KMS-11 (cell line): ENCODE data around the gene FNBP1.

Experiments used
- H2AFZ ChIP-seq: fragments of 200-600 bp; sonication (generic); 2 replicates; pipeline ENCODE4 v1.6.1; 2016; ENCODE audit warnings: antibody characterized with exemption, mixed run types, low read depth
- H3K27ac ChIP-seq: fragments of 200-600 bp; sonication (generic); 2 replicates; pipeline ENCODE4 v1.6.1; 2016; ENCODE audit warnings: mild to moderate bottlenecking, mixed run types
- H3K27me3 ChIP-seq: fragments of 200-600 bp; sonication (generic); 2 replicates; pipeline ENCODE4 v1.6.1; 2017; ENCODE audit warnings: mild to moderate bottlenecking, low read depth, mixed run types, moderate library complexity; ENCODE audit not compliant: insufficient read depth
- H3K36me3 ChIP-seq: fragments of 200-600 bp; sonication (generic); 2 replicates; pipeline ENCODE4 v1.6.1; 2017; ENCODE audit warnings: mild to moderate bottlenecking, mixed run types; ENCODE audit not compliant: insufficient read depth
- H3K4me1 ChIP-seq: fragments of 200-600 bp; sonication (generic); 2 replicates; pipeline ENCODE4 v1.6.1; 2016; ENCODE audit warnings: mild to moderate bottlenecking, low read depth, mixed run types; ENCODE audit not compliant: poor library complexity, severe bottlenecking
- H3K4me2 ChIP-seq: fragments of 200-600 bp; sonication (generic); 2 replicates; pipeline ENCODE4 v1.7.0; 2016; ENCODE audit warnings: mild to moderate bottlenecking, mixed run types
- H3K4me3 ChIP-seq: fragments of 200-600 bp; sonication (generic); IDR thresholded peaks from 2 replicates; pipeline ENCODE4 v1.6.1; 2017; ENCODE audit warnings: low read depth, low read length, mixed read lengths; ENCODE audit not compliant: insufficient read depth
- H3K79me2 ChIP-seq: fragments of 200-600 bp; sonication (generic); 2 replicates; pipeline ENCODE4 v1.6.1; 2016; ENCODE audit warnings: low read depth, mixed run types; ENCODE audit not compliant: insufficient read depth
- H3K9ac ChIP-seq: fragments of 200-600 bp; sonication (generic); 2 replicates; pipeline ENCODE4 v1.6.1; 2016; ENCODE audit warnings: mild to moderate bottlenecking, mixed run types
- H4K20me1 ChIP-seq: fragments of 200-600 bp; sonication (generic); 2 replicates; pipeline ENCODE4 v1.6.1; 2016; ENCODE audit warnings: mild to moderate bottlenecking, mixed run types; ENCODE audit not compliant: insufficient read depth
- CTCF ChIP-seq: fragments of 200-600 bp; sonication (generic); conservative IDR thresholded peaks from 2 replicates; pipeline ENCODE4 v1.6.1; 2017; ENCODE audit warnings: low read depth, mild to moderate bottlenecking, antibody characterized with exemption, low read length, moderate library complexity, mixed read lengths

The FNBP1 gene

GRCh38 chr9:129881547-129882324, 161.3 kb downstream of the FNBP1 start:
- Histone ChIP-seq H2AFZ (no peak overlapping the region), H3K36me3 (no peaks in the 10 kb centered on the region), H3K4me3 (no peak overlapping the region), H4K20me1 (no peaks in the 10 kb centered on the region), H3K9ac (no peak overlapping the region), H3K27me3 (no peaks in the 10 kb centered on the region), H3K27ac (no peak overlapping the region), H3K4me1 (peaks cover 17% of the 10 kb centered on the region), H3K4me2 (no peak overlapping the region), H3K79me2 (peaks cover under 1% of the 10 kb centered on the region; the same call in 1 of the 2 replicates)
- TF ChIP-seq CTCF, result no peak

DNA sequence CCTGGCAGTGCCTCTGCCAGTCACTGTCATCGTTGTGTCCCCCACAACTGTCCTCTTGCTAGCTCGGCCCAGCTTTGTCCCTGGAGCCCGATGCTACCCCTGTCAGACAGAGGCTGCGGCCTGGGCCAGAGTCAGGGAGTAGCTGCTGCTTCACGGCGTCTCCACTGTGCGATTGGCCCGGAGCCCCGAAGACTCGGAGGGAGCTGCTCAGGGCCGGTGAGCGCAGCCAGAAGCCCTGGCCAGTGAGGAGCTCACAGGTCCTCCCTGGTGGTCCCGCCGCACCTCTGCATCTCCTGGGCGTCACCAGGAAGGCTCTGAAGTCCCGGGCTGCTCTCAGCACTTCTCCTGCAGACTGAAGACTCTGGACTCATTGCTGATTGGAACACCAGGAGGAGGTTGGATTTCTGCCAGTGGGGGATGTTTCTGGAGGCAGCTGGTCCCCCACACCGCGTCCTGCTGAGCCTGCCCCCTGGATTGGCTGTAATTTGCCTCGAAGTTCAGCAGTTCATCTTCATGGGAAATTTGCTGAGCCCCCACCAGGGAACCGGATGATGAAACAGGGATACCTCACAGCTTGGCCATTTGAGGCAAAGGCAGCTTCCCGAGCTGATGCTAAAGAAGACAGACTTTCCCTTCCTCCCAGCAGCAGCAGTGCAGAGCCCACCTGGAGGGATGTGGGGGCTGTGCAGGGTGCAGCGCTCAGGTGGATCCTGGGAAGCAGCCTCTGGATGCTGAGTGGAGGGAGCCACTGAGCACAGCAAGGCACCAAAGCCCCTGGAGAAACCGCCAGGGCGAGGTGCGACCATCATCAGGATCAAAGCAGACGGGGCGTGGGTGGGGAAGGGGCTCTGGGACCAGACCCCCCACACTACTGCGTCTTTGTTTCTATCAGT, 162.1 kb downstream of the FNBP1 start:
- H3K9ac ChIP-seq, result no peak overlapping the region
- no peaks in the 10 kb centered on the region for H3K36me3 ChIP-seq
- H3K4me2 ChIP-seq, result no peak overlapping the region
- no peak overlapping the region for H3K4me3 ChIP-seq
- peaks cover 10% of the 10 kb centered on the region for H3K4me1 ChIP-seq
- H4K20me1 ChIP-seq, result no peaks in the 10 kb centered on the region
- H3K27ac ChIP-seq, result no peak overlapping the region
- no peak for TF ChIP-seq CTCF
- H3K79me2 ChIP-seq, result no peaks in the 10 kb centered on the region
- no peaks in the 10 kb centered on the region for H3K27me3 ChIP-seq
- H2AFZ ChIP-seq, result no peak overlapping the region

DNA sequence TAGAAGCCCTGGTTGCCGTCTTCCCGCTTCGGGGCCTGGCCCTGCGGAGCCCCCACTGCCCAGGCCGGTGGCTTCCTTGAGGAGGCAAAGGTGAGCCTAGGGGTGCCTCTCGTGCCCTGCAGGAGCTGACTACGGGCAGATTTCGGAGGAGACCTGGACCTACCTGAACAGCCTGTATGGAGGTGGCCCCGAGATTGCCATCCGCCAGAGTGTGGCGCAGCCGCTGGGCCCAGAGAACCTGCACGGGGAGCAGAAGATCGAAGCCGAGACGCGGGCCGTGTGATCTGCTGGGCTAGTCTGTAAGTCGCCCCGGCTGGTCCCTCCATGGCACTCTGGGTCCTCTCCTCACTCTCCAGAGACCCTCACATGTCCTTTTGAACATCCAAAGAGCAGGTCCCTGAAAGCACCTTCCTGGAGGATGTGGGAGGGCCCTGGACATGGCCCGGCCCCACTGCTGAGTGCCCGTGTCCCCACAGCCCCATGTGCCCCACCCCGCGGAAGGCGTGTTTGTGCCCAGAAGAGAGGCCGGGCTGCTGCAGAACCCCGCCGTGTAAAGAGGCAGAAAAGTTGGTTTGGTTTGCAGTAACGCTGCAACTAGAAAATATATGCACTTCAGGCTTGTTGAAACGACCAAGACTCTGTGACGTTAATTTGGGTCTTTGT, 162.9 kb downstream of the FNBP1 start:
- Histone ChIP-seq H3K9ac (no peak overlapping the region), H3K27me3 (no peaks in the 10 kb centered on the region), H2AFZ (no peak overlapping the region), H3K4me3 (no peak overlapping the region), H3K4me1 (peaks cover 6% of the 10 kb centered on the region), H3K4me2 (no peak overlapping the region), H4K20me1 (no peaks in the 10 kb centered on the region), H3K79me2 (no peaks in the 10 kb centered on the region), H3K27ac (no peak overlapping the region), H3K36me3 (no peaks in the 10 kb centered on the region)
- no peak for TF ChIP-seq CTCF

- TF ChIP-seq CTCF, result no peak
- H3K27me3 ChIP-seq, result no peaks in the 10 kb centered on the region
- no peak overlapping the region for H3K4me3 ChIP-seq
- no peak overlapping the region for H3K4me2 ChIP-seq
- no peak overlapping the region for H3K9ac ChIP-seq
- peaks cover 5% of the 10 kb centered on the region for H3K4me1 ChIP-seq
- H3K79me2 ChIP-seq, result no peaks in the 10 kb centered on the region
- no peak overlapping the region for H2AFZ ChIP-seq
- no peak overlapping the region for H3K27ac ChIP-seq
- H3K36me3 ChIP-seq, result no peaks in the 10 kb centered on the region
- H4K20me1 ChIP-seq, result no peaks in the 10 kb centered on the region
Observed at GRCh38 chr9:129879103-129879699, 163.8 kb downstream of the FNBP1 start.
